Trophoblast cell (in vitro differentiated cells and primary cell): ENCODE data around the gene VSTM2B.

Source experiments
- DNase-seq, 2 donors: peaks; one replicate each; pipeline ENCODE4 v3.0.0-alpha.2; 2016
- H2AFZ ChIP-seq: 2 replicates; pipeline ENCODE4 v1.6.1; 2013; ENCODE audit warnings: low read length, moderate library complexity, mild to moderate bottlenecking; ENCODE audit not compliant: insufficient read depth, poor library complexity
- H2AK5ac ChIP-seq: 2 replicates; pipeline ENCODE4 v1.6.1; 2013; ENCODE audit warnings: mild to moderate bottlenecking, low read length
- H2BK120ac ChIP-seq: 2 replicates; pipeline ENCODE4 v1.6.1; 2013; ENCODE audit warnings: low read length, mild to moderate bottlenecking, moderate library complexity; ENCODE audit not compliant: insufficient read depth, poor library complexity
- H2BK12ac ChIP-seq: 2 replicates; pipeline ENCODE4 v1.6.1; 2013; ENCODE audit warnings: mild to moderate bottlenecking, low read length, moderate library complexity
- H2BK5ac ChIP-seq: 2 replicates; pipeline ENCODE4 v1.6.1; 2013; ENCODE audit warnings: low read length, low read depth, moderate library complexity, mild to moderate bottlenecking; ENCODE audit not compliant: poor library complexity
- H3K14ac ChIP-seq: 2 replicates; pipeline ENCODE4 v1.6.1; 2013; ENCODE audit warnings: mild to moderate bottlenecking, low read length
- H3K18ac ChIP-seq: 2 replicates; pipeline ENCODE4 v1.6.1; 2013; ENCODE audit warnings: mild to moderate bottlenecking, low read length
- H3K23ac ChIP-seq: 2 replicates; pipeline ENCODE4 v1.6.1; 2013; ENCODE audit warnings: low read length
- H3K27ac ChIP-seq: 2 replicates; pipeline ENCODE4 v1.5.1; 2013; ENCODE audit warnings: low read depth, mild to moderate bottlenecking, inconsistent platforms, low read length, moderate library complexity
- H3K27me3 ChIP-seq: 2 replicates; pipeline ENCODE4 v1.6.1; 2013; ENCODE audit warnings: inconsistent platforms, mild to moderate bottlenecking, low read length, moderate library complexity; ENCODE audit not compliant: insufficient read depth
- H3K36me3 ChIP-seq, 2 experiments: 1 replicate in 1 of 2; 2 replicates in 1 of 2; pipeline ENCODE4 v1.6.1; 2013; ENCODE audit warnings: low read length in 2 of 2, mild to moderate bottlenecking in 2 of 2, moderate library complexity in 1 of 2; ENCODE audit not compliant: insufficient read depth in 2 of 2, control insufficient read depth in 1 of 2
- H3K4ac ChIP-seq: 2 replicates; pipeline ENCODE4 v1.6.1; 2013; ENCODE audit warnings: low read depth, mild to moderate bottlenecking, low read length, moderate library complexity
- H3K4me1 ChIP-seq, 2 experiments: 1 replicate in 1 of 2; 2 replicates in 1 of 2; pipeline ENCODE4 v1.6.1; 2013; ENCODE audit warnings: low read length in 2 of 2, mild to moderate bottlenecking in 2 of 2, moderate library complexity in 1 of 2; ENCODE audit not compliant: insufficient read depth in 2 of 2, control insufficient read depth in 1 of 2
- H3K4me2 ChIP-seq: 2 replicates; pipeline ENCODE4 v1.6.1; 2013; ENCODE audit warnings: inconsistent platforms, mild to moderate bottlenecking, low read length, moderate library complexity
- H3K4me3 ChIP-seq: 2 replicates; pipeline ENCODE4 v1.5.1; 2013; ENCODE audit warnings: mild to moderate bottlenecking, low read depth, low read length, inconsistent platforms
- H3K79me1 ChIP-seq: one replicate; pipeline ENCODE4 v1.6.1; 2013; ENCODE audit warnings: low read length
- H3K79me2 ChIP-seq: 2 replicates; pipeline ENCODE4 v1.6.1; 2013; ENCODE audit warnings: low read length, mild to moderate bottlenecking; ENCODE audit not compliant: control insufficient read depth, insufficient read depth, poor library complexity
- H3K9ac ChIP-seq: 2 replicates; pipeline ENCODE4 v1.6.1; 2013; ENCODE audit warnings: mild to moderate bottlenecking, low read length
- H3K9me3 ChIP-seq: 2 replicates; pipeline ENCODE4 v1.6.1; 2013; ENCODE audit warnings: low read depth, mild to moderate bottlenecking, control low read depth, inconsistent platforms, low read length; ENCODE audit not compliant: insufficient read depth
- H4K12ac ChIP-seq: 2 replicates; pipeline ENCODE4 v1.6.1; 2013; ENCODE audit warnings: low read depth, mild to moderate bottlenecking, low read length, moderate library complexity
- H4K8ac ChIP-seq: 2 replicates; pipeline ENCODE4 v1.6.1; 2013; ENCODE audit warnings: low read depth, mild to moderate bottlenecking, low read length, moderate library complexity
- H4K91ac ChIP-seq: one replicate; pipeline ENCODE4 v1.6.1; 2013; ENCODE audit warnings: low read depth, mild to moderate bottlenecking, low read length, moderate library complexity
- WGBS: extraction: QIAGEN DNeasy Blood & Tissue Kit; methylation state at CpG from one replicate; pipeline ENCODE4 v1.1.7; 2013; ENCODE audit warnings: missing lambda C conversion rate; ENCODE audit not compliant: insufficient read length, insufficient coverage; ENCODE audit errors: extremely low coverage; 5-methylcytosine and 5-hydroxymethylcytosine counted together

Gene VSTM2B

GRCh38 chr19:29586401-29586800, 60.6 kb downstream of the VSTM2B start:
- H3K27ac ChIP-seq, result no peak overlapping the region
- no peaks in the 10 kb centered on the region for H3K79me1 ChIP-seq
- H4K12ac ChIP-seq, result no peak overlapping the region
- no peak overlapping the region for H2BK12ac ChIP-seq
- H3K4ac ChIP-seq, result no peak overlapping the region
- H2AK5ac ChIP-seq, result no peak overlapping the region
- no peak for DNase-seq
- H3K27me3 ChIP-seq, result no peaks in the 10 kb centered on the region
- peaks cover 3 to 4% of the 10 kb centered on the region in 2 experiments for H3K4me1 ChIP-seq
- H4K8ac ChIP-seq, result no peak overlapping the region
- no peak overlapping the region for H3K23ac ChIP-seq
- no peak overlapping the region for H3K14ac ChIP-seq
- H2AFZ ChIP-seq, result no peak overlapping the region
- no peaks in the 10 kb centered on the region for H3K79me2 ChIP-seq
- no peak overlapping the region for H3K4me3 ChIP-seq
- no peaks in the 10 kb centered on the region for H3K36me3 ChIP-seq
- WGBS, result no CpG with 5 or more reads among the region's 2 CpGs
- H2BK120ac ChIP-seq, result no peak overlapping the region
- no peak overlapping the region for H3K4me2 ChIP-seq
- no peak overlapping the region for H2BK5ac ChIP-seq
- H4K91ac ChIP-seq, result no peak overlapping the region
- H3K9me3 ChIP-seq, result no peaks in the 10 kb centered on the region
- H3K9ac ChIP-seq, result no peak overlapping the region
- no peak overlapping the region for H3K18ac ChIP-seq

- Histone ChIP-seq H3K79me1 (no peaks in the 10 kb centered on the region), H3K4me1 (peaks cover 3 to 4% of the 10 kb centered on the region in 2 experiments), H2BK12ac (no peak overlapping the region), H2BK120ac (no peak overlapping the region), H3K23ac (no peak overlapping the region), H3K79me2 (no peaks in the 10 kb centered on the region), H3K36me3 (no peaks in the 10 kb centered on the region), H4K8ac (no peak overlapping the region), H2BK5ac (no peak overlapping the region), H4K91ac (peak overlapping the region; percentile 29), H3K27me3 (no peaks in the 10 kb centered on the region), H3K18ac (no peak overlapping the region), H3K4me3 (no peak overlapping the region), H3K4me2 (no peak overlapping the region), H3K27ac (peak overlapping the region; percentile 30), H2AK5ac (no peak overlapping the region), H4K12ac (no peak overlapping the region), H3K9ac (no peak overlapping the region), H2AFZ (no peak overlapping the region), H3K9me3 (no peaks in the 10 kb centered on the region), H3K14ac (no peak overlapping the region), H3K4ac (no peak overlapping the region)
- DNase-seq, result no peak
- no CpG with 5 or more reads among the region's 3 CpGs for WGBS
Observed at GRCh38 chr19:29587059-29587458, 61.3 kb downstream of the VSTM2B start.

- no peak for DNase-seq
- Histone ChIP-seq H3K79me2 (no peaks in the 10 kb centered on the region), H3K79me1 (no peaks in the 10 kb centered on the region), H3K9me3 (no peaks in the 10 kb centered on the region), H4K8ac (no peak overlapping the region), H3K14ac (no peak overlapping the region), H2AFZ (no peak overlapping the region), H3K4me3 (no peak overlapping the region), H3K4me1 (peaks cover 3 to 4% of the 10 kb centered on the region in 2 experiments), H2BK5ac (no peak overlapping the region), H3K18ac (no peak overlapping the region), H3K9ac (no peak overlapping the region), H3K4me2 (no peak overlapping the region), H4K12ac (no peak overlapping the region), H4K91ac (no peak overlapping the region), H2AK5ac (no peak overlapping the region), H2BK120ac (no peak overlapping the region), H3K27me3 (no peaks in the 10 kb centered on the region), H3K36me3 (no peaks in the 10 kb centered on the region), H3K4ac (no peak overlapping the region), H3K27ac (no peak overlapping the region), H3K23ac (no peak overlapping the region), H2BK12ac (no peak overlapping the region)
- no CpG with 5 or more reads among the region's 2 CpGs for WGBS
Observed at GRCh38 chr19:29587518-29587986, 61.8 kb downstream of the VSTM2B start.

- no peaks in the 10 kb centered on the region for H3K9me3 ChIP-seq
- H3K79me2 ChIP-seq, result no peaks in the 10 kb centered on the region
- H3K14ac ChIP-seq, result no peak overlapping the region
- no peak overlapping the region for H3K18ac ChIP-seq
- H3K9ac ChIP-seq, result no peak overlapping the region
- H3K27me3 ChIP-seq, result no peaks in the 10 kb centered on the region
- H3K4ac ChIP-seq, result no peak overlapping the region
- H4K8ac ChIP-seq, result no peak overlapping the region
- no peaks in the 10 kb centered on the region for H3K79me1 ChIP-seq
- no peak overlapping the region for H2BK12ac ChIP-seq
- no peak overlapping the region for H3K4me3 ChIP-seq
- H3K36me3 ChIP-seq, result no peaks in the 10 kb centered on the region
- no peak overlapping the region for H4K91ac ChIP-seq
- DNase-seq, result no peak
- H3K4me1 ChIP-seq, result peaks cover 3 to 4% of the 10 kb centered on the region in 2 experiments
- no peak overlapping the region for H2BK5ac ChIP-seq
- no CpG with 5 or more reads among the region's 2 CpGs for WGBS
- no peak overlapping the region for H3K4me2 ChIP-seq
- no peak overlapping the region for H4K12ac ChIP-seq
- no peak overlapping the region for H2AFZ ChIP-seq
- no peak overlapping the region for H3K23ac ChIP-seq
- H2AK5ac ChIP-seq, result no peak overlapping the region
- H3K27ac ChIP-seq, result no peak overlapping the region
- H2BK120ac ChIP-seq, result no peak overlapping the region
Observed at GRCh38 chr19:29588095-29588494, 62.3 kb downstream of the VSTM2B start.
